GM10847 (cell line): ENCODE data around the gene ADD1.

ENCODE experiments used
- POLR2A ChIP-seq: IDR thresholded peaks from 2 replicates; pipeline ENCODE4 v1.6.1; 2011; ENCODE audit not compliant: insufficient read length; ENCODE audit errors: extremely low read depth

The ADD1 gene

DNA sequence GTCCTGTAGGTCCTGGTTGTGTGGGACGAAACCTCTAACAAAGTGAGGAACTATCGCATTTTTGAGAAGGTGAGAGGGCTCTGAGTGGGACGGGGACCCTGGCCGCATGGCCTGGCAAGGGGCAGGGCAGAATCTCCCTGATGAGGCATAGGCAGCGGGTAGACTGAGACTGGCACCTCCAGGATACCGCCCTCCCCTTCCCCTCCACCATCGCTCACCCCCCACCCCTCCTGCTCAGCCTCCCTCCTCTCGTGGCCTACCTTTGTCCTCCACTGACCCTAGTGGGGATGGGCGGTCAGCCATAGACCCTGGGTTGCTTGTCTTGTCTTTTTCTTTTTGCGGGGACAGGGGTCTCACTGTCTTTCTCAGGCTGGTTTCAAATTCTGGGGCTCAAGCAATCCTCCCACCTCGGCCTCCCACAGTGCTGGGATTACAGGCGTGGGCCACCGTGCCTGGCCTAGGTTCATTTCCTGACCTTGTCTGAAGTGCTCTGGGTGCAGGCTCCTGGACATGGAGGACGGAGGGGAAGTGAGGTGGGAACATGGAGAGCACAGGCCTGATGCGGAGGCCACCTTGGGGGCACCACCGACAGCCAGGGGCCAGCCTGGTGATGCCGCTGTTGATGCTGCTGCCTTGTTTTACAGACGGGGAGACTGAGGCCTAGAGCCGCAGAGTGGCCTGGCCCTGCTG, 10.5 kb upstream of the ADD1 start:
- no peak for TF ChIP-seq POLR2A

DNA sequence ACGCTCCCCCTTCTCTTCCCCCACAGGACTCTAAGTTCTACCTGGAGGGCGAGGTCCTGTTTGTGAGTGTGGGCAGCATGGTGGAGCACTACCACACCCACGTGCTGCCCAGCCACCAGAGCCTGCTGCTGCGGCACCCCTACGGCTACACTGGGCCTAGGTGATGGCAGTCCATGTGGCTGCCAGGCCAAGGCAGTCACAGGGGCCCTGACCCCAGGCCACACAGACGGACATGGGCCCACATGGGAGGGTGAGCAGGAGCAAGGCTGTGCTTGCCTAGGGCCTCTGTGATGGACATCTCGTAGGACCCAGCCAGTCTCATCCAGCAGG, 10.0 kb upstream of the ADD1 start:
- no peak for TF ChIP-seq POLR2A

DNA sequence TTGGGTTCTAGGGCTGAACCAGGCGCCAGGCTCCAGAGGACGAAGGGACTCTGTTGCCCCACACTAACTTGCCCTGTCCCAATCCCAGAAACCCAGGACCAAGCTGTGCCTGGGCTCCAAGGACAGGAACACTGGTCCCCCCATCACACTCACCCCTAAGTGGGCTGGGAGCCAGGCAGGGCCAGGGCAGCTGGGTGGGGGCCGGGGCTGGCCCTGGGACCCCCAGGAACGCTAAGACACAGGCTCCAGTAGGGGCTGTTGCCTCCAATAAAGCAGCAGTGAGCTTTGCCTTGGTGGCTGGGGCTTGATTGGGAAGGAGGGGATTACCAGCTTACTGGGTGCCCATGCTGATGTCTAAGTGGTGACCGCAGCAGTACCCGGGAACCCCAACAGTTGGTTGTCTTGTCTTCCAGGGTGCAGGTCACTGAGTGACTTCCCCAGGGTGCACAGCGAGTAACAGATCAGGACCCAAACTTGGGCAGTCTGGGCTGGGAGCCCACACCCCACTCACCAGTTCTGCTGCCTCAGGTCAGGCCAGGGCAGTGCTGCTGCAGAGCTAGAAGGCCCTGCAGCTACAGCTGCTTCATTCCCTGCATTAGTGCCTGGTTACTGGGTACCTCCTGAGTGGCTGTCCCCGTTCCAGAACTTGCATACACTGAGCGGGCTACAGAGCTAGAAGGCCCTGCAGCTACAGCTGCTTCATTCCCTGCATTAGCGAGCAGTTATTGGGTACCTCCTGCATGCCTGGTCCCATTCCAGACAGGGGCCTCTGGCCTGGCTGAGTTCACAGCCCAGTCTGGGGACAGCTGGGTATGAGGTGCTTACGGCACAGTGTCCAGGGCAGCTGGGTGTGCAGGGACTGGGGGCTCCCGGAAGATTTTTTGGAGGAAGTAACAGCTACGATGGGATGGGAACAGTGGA, 9.4 kb upstream of the ADD1 start:
- TF ChIP-seq POLR2A = no peak

DNA sequence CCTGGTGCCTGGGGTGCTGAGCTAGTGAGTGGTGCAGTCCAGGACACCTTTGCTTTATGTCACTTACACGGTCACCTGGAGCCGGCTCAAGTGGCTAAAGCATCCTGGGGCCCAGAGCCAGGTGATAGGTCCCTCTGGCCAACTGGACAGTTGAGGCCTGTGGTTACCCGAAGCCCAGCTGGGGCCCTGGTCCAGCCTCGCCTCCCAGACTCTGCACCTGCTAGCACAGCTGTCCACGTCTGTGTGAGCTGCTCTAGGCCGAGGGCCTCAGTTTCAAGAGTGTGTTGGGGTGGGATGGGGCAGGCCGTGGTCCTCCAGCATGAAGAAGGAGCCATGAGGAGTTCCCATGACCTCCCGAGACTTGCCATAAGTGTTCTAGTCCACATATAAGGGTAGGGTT, 7.7 kb upstream of the ADD1 start:
- TF ChIP-seq POLR2A = no peak

DNA sequence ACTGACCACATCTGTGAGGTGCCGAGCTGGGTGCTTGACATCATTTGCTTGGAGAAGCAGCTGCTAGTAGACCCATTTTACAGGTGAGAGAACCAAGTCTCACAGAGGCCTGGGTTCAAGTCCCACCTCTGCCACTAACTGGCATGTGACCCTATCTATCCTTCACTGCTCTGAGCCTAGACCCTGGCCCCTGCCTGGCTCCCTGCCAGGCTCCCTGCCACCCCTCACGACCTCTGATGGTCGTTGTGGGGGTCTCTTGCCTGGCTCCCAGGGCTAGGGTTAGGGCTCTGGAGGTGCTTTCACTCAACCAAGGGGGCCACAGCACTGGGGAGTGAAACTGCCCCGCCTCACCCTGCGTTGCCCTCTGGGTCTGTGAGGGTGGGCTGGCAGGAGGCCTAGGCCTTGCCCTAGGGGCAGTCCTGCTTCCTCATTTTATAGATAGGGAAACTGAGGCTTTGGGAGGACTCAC, 7.2 kb upstream of the ADD1 start:
- TF ChIP-seq POLR2A = no peak

DNA sequence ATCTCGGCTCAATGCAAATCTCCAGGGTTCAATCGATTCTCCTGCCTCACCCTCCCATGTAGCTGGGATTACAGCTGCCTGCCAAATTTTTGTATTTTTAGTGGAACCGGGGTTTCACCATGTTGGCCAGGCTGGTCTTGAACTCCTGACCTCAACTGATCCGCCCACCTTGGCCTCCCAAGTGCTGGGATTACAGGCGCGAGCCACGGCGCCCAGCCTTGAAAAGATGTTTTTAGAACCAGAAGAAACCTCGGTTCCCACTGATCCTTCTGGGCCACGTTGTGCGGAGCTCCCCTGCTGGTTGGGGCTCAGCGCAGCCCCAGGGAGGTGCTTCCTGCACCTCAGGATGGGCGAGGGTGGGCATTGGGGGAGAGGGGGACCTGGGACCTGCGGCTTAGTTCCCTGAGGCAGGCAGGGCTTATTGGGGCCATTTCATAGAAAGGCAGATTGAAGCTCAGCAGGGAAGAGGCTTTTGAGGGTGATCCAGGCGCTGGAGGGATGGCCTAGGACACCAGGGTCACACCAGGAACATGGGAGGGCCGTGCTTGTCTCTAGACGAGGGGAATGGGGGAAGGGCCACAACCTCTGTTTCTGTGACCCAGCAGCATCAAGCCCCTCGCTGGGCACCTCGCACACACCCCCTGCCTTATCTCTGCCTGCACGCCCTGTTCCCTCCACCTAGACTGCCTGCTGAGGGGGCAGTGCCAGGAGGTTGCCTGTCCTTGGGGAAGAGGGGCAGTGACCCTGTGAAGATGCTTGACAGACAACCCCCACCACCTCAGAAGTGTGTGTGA, 6.3 kb upstream of the ADD1 start:
- no peak for TF ChIP-seq POLR2A

DNA sequence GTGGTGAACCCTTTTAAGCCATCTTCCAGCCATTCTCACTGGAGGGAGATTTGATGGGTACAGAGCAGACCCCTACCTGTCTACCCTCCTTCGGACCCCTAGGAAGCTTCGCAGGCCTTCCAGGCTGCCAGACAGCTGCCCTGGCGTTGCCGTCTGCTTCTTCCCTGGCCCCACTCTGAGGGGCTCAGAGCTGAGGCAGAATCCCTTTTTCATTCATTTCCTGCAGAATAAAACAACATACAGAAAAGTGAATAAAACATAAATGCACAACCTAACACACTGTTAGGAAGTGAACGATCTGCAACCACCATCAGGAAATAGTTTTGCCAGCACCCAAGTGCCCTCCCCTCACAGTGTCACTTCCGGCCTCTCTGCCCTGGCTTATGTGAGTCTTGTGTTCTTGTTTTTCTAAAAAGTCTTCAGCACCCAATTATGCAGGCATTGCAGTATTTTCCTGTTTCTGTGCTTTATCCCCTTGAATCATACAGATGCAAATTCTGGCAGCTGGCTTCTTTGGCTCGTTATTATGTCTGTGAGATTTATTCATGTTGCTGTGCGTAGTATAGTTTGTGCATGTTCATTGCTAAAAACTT, 5.6 kb upstream of the ADD1 start:
- no peak for TF ChIP-seq POLR2A

DNA sequence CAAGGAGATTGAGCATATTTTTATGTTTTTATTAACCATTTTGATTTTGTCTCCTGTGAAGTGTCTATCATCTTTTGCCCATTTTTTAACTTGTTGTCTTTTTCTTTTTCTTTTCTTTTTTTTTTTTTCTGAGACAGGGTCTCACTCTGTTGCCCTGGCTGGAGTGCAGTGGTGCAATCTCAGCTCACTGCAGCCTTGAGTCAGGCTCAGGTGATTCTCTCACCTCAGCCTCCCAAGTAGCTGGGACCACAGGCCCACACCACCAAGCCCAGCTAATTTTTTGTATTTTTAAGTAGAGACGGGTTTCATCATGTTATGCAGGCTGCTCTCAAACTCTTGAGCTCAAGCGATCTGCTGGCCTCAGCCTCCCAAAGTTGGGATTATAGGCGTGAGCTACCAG, 4.6 kb upstream of the ADD1 start:
- TF ChIP-seq POLR2A = no peak

DNA sequence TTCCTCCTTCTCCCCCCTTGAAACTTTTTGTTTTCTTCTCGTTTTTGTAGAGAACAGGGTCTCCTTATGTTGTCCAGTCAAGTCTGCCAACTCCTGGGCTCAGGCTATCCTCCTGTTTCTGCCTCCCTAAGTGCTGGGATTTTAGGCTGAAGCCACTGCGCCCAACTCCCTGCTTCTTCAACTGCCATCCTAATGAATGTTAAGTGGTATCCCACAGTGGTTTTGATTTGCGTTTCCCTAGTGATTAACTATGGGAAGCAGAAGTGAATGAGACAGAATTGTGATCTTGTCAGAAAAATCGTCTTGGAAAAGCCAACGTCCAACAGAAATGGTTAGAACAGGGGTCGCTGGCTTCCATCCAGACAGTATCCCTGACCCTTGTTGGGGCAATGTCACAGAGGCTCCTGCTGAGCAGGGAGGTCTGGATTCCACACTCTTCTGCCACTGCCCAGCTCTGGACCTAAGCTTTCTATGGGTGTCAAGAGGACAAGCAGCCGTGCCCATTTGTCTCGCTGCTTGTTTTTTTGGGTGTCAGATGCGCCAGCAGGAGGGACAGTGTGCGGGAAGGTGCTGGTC, 869 bp upstream of the ADD1 start:
- TF ChIP-seq POLR2A = no peak

DNA sequence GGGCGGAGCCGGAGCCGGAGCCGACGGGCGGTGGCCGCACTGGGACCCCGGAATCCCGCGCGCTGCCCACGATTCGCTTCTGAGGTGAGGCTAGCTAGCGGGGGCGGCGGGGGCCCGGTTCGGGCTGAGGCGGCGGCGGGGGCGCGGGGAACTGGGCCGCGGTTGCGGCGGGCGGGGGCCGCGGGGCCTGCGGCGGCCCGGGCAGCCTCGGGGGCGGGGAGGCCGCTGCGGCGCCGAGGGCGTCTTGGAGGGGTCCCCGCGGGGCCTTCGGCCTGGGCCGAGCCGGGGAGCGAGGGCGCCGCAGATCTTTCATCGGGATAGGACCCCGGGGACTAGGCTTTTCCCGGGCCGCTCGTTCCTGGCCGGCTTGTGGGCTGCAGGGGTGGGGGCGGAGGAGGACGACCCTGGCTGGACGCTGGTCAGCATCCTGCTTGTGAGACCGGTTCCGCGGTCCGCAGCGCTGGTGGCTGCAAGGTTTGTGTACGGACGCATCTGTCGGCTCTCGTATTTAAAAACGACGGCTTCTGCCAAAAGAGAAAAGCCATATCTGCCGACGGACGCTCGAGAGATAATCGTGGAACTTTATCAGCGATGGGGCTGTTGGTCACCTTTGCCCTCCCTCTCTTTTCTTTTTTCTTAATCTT, 419 bp downstream of the ADD1 start:
- TF ChIP-seq POLR2A = no peak

DNA sequence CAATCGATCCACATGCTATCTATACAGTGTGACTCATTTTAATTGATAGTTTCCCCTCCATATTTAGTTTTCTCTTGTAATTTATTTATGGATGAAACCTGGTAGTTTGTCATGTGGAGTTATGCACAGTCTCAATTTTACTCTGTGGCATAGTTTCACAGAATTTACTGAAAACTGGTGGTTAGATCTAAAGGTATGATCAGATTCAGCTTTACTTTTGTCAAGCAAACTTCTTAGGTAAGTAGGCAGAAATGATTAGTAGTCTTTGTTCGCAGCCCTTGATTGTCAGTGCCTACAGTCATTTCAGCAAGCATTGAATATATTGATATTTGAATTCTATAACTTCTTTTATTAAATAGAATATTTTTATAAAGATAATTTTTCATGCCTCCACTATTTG, 2.5 kb downstream of the ADD1 start:
- no peak for TF ChIP-seq POLR2A

DNA sequence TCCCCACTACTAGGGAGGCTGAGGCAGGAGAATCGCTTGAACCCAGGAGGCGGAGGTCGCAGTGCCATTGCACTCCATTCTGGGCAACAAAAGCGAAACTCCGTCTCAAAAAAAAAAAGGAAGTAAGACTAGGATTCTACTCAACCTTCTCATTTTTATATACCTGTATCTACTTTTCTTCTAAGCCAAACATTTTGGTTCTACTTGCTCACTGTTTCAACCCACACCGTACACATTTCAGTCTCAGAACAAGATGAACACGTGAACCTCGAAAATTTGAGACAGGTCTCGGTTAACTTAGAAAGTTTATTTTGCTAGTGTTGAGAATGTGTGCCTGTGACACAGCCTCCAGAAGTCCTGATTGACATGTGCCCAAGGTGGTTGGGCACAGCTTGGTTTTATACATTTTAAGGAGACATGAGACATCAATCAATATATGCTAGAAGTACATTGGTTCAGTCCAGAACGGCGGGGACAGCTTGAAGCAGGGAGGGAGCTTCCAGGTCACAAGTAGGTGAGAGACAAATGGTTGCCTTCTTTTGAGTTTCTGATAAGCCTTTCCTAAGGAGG, 3.7 kb downstream of the ADD1 start:
- no peak for TF ChIP-seq POLR2A

DNA sequence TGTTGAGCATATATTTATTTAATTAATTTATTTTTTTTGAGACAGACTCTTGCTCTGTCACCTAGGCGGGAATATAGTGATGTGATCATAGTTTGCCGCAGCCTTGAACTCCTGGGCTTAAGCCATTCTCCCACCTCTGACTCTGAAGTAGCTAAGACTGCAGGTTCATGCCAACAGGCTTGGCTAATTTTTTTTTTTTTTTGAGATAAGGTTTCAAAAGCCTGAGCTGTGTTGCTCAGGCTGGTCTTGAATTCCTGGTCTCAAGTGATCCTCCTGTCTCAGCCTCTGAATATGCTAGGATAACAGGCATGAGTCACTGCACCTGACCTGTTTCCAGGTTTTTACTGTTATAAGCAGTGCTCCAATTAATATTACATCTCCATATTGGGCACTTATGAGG, 4.8 kb downstream of the ADD1 start:
- no peak for TF ChIP-seq POLR2A
